ENCODE data around the gene EFCAB7.
A peak's percentile ranks its signal among the peaks of the same experiment; 100 is the strongest.
"Not testable (repeated sequence)": the region's sequence is repeated elsewhere in the genome, so short reads cannot be mapped to it uniquely, and the experiment has no call there.

Gene EFCAB7

DNA sequence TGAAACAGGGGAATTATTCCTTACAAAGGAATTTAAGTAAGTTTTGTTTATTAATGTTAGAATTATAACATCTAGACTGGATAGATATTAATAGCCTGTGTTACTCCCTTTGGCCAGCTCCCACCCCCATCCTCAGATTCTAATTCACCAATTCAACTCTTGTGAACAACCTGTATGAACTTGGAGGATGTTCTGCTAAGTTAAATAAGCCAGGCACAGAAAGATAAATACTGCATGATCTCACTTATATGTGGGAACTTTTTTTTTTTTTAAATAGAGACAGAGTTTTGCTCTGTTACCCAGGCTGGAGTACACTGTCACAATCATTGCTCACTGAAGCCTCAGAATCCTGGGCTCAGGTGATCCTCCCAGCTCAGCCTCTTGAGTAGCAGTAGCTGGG lies 32.2 kb downstream of the EFCAB7 start:
- no peak for DNase-seq
- ATAC-seq = no peak

GRCh38 chr1:63557365-63557987 lies 34.2 kb downstream of the EFCAB7 start:
- peak; percentile 39 for DNase-seq
- ATAC-seq = no peak

GRCh38 chr1:63559357-63559756 lies 36.0 kb downstream of the EFCAB7 start:
- ATAC-seq (no peak), DNase-seq (no peak)

- no peak for ATAC-seq
- no peak for DNase-seq
Observed at GRCh38 chr1:63563745-63564144, 40.4 kb downstream of the EFCAB7 start.

DNA sequence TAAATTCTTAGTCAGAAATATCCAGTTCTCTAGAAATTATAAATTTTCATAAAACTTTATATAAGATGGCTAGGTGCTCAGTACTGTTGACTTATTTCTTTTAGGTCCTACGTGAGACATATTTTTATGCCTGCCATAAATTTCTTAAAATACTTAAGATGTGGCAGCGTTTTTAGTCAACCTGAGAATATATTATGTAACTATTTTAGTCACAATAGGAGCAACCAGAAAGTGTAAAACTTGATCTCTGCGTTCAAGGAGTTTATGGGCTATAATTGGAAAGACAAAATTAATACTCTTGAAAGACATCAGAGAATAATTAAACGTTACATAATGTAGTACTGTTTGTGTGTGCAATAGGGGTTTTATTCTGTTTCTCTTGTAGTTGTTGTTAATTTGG lies 45.7 kb downstream of the EFCAB7 start:
- ATAC-seq = no peak

DNA sequence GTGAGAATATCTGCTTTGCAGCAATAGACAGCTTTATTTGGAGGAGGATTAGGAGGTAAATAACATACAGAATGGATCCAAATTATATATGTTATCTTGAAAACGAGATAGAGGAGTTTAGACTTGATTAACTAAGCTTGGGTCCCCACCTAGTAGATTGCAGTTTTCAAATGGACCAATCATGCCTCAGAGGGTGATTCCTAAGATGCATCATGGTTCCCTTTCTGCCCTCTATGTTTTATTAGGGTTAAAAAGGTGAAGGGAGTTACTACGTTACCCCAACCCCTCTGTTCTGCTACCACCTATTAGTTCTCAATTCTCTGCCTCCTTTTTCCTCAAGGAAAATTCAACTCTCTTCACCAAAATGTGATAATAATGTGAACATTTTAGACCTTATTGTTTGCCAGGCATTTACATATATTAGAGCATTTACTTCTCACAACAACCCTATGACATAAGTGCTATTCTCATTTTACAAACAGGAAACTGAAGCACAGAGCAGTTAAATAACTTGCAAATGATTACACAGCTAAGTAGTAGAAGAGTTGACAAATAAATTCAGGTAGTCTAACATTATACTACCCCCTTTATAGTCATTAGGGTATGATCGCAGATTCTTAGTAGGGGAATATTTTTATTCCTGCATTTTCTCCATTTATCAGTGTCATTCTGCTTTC lies 46.5 kb downstream of the EFCAB7 start:
- DNase-seq (no peak), ATAC-seq (no peak)

More for the DNA sequence above, 45.7 kb downstream of the EFCAB7 start:
- DNase-seq = no peak

DNA sequence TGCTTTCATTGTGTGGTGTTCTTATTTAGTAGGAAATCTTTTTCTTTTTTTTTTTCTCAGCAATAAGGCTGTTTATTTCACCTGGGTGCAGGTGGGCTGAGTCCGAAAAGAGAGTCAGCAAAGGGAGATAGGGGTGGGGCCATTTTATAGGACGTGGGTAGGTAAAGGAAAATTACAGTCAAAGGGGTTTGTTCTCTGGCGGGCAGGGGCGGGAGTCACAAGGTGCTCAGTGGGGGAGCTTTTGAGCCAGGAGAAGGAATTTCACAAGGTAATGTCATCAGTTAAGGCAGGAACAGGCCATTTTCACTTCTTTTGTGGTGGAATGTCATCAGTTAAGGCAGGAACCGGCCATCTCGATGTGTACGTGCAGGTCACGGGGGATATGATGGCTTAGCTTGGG lies 49.4 kb downstream of the EFCAB7 start:
- not testable (repeated sequence) for DNase-seq, ATAC-seq

- ATAC-seq, DNase-seq: not testable (repeated sequence)
Observed at GRCh38 chr1:63574203-63574796, 51.0 kb downstream of the EFCAB7 start.

GRCh38 chr1:63575340-63575826 lies 52.1 kb downstream of the EFCAB7 start:
- ATAC-seq (no peak), DNase-seq (no peak)

DNA sequence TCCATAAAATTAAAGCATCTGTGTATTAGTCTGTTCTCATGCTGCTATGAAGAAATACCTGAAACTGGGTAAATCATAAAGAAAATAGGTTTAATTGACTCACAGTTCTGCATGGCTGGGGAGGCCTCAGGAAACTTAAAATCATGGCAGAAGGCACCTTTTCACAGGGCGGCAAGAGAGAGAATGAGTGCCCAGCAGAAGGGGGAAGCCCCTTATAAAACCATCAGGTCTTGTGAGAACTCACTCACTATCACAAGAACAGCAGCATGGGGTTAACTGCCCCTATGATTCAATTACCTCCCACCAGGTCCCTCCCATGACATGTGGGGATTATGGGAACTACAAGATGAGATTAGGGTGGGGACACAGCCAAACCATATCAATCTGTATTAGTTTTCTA lies 63.0 kb downstream of the EFCAB7 start:
- DNase-seq, ATAC-seq: not testable (repeated sequence)

DNA sequence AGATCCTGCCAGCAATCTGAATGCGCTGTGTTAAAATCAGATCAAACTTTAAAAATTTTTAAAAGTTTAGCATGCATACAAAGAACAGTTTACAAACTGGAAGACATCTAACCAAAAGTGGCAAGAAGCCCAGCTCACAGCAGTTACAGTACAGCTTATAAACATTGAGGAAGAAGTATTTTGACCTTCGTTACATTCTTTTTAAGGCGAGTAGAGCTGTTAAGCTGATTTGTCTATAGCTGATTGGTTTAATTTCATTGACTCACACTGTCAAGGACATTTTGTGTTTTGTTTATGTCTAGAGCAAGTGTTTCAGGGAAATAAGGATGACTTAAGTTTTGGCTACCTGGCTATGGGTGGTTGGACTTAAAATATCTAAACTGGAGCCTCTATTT lies 66.8 kb downstream of the EFCAB7 start:
- DNase-seq (no peak), ATAC-seq (no peak)

GRCh38 chr1:63592536-63593302 lies 69.4 kb downstream of the EFCAB7 start:
- DNase-seq (no peak), ATAC-seq (peak; percentile 65)

DNA sequence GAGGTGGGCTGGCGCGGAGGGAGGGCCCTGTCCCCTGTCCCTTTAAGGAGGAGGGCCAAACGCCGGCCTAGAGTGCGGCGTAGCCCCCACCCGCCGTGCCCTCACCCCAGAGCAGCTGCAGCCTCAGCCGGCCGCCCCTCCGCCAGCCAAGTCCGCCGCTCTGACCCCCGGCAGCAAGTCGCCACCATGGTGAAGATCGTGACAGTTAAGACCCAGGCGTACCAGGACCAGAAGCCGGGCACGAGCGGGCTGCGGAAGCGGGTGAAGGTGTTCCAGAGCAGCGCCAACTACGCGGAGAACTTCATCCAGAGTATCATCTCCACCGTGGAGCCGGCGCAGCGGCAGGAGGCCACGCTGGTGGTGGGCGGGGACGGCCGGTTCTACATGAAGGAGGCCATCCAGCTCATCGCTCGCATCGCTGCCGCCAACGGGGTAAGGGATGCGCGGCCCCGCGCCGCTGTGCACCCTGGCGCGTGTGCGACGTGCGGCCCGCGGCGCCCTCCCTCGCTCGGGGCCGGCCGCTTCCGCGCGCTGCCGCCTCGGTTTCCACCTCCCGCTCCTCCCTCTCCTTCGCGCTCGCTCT lies 70.1 kb downstream of the EFCAB7 start, which contains the start of gene PGM1:
PGM1 (plus strand) TSS at position 109 of the 583 bp plus-strand sequence; CDS start at position 187, 78 bp downstream.
- peak; percentile 81 for DNase-seq

DNA sequence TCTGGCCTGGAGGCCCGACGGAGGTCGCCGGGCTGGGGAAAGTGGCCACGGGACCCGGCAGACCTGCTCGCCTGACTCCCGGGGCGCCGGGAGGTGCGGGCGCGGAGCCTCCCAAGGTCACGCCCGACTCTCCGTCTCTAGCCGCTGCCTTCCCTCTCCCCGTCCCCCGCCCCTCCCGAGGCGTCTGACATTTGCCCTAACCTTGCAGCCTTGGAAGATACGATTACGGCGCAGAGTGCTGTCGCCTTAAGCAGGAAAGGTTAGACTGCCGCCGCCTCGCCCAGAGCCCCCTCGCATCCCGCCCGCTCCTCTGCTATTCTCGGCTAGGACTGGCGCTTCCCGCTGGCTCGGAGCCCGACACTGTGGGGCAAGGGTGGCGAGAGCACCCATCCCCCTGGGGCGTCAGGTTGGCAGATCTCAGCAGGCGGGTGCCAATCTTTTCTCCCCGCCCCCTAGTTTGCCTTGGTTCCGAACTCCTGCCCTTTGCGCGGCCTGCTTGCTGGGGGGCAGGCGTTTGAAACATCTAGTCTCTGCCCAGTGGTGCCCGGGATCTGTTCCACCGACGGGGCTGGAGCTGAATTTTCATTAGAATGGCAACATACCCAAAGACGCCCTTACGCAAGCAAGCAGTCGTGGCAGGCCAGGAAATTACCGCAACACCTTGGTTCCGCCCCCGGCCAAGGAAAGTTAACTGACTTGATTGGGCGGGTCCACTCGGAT lies 70.7 kb downstream of the EFCAB7 start:
- peak; percentile 80 for DNase-seq

More for the DNA sequence above, 70.1 kb downstream of the EFCAB7 start, which contains the start of gene PGM1:
- peak; percentile 82 for ATAC-seq

DNA sequence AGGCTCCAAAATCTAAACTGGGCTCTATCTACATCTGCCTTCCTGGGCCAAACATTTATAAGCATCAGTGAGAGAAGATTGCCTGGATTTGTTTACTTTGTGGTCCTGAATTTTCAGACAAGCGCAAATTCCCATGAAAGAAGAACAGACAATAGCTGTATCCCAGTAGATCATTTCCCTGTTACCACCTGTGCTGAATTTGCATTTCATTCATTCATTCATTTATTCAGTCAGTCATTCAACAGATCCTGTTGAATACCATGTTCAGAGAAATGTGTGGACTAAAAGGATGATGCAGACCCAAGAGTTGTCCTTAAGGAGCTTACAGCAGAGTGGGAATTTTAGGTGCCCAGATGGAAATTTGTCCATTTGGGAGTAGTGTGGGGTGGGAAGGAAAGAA lies 72.1 kb downstream of the EFCAB7 start:
- DNase-seq (no peak), ATAC-seq (no peak)

More for the DNA sequence above, 70.7 kb downstream of the EFCAB7 start:
- peak; percentile 60 for ATAC-seq

GRCh38 chr1:63599799-63600198 lies 76.5 kb downstream of the EFCAB7 start:
- ATAC-seq (no peak), DNase-seq (no peak)

GRCh38 chr1:63600248-63600647 lies 76.9 kb downstream of the EFCAB7 start:
- DNase-seq = no peak
- ATAC-seq = no peak

- DNase-seq = no peak
- no peak for ATAC-seq
Observed at GRCh38 chr1:63601061-63601460, 77.7 kb downstream of the EFCAB7 start.

DNA sequence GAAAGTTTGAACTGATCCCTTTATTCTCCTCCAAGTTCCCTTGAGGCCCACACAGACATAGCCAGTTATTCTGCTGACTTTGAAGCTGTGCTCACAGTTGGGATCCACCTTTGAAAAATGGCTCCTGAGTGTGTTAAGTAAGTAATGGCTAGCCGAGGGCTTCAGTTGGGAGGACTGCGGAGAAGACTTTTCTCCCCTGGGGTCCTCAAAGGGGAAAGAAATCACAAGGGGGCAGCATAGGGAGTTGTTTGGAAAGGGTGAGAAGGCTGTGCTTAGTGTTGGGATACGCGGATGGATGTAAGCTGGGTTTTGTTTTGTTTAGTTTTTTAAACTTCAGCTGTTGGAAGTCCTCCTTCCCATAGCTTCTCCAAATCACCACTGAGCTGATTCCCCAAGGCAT lies 78.1 kb downstream of the EFCAB7 start:
- ATAC-seq = no peak
- DNase-seq = no peak

DNA sequence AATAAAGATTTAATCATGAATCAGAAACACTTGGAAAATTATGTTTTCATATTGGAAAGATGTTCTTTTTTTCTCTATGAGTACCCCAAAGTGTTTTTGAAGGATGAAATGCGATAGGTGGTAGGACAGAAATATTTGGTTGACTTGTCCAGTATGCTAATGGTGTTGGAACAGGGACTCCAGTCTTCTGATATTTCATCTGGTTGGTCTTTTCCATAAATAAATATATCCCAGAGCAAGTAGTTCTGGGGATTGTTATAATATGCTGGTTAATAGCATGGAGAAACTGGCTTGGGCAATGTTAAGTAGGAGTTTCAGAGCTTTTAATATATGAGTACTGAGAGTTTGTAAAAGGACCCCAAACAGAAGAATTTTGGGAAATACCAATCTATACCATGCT lies 78.6 kb downstream of the EFCAB7 start:
- ATAC-seq (no peak), DNase-seq (no peak)

- no peak for ATAC-seq
- DNase-seq = no peak
Observed at GRCh38 chr1:63602629-63603028, 79.3 kb downstream of the EFCAB7 start.
